K562 (cell line): ENCODE measurements around the gene BRAF. TPM values are rescaled to one million over a fixed set of nuclear protein-coding genes. Genes with fewer than 3 reads are reported as not detected.

Experiments
- ATAC-seq: fragments of 200-7000 bp; cut with Tn5 transposase; 3 replicates; pipeline ENCODE4 v1.9.1; 2020; ENCODE audit warnings: moderate library complexity
- BruUV-seq: library from RNA; stranded (reverse); fragments of 400-500 nt; replicated peaks from 2 replicates; lab custom pipeline; 2021; lab: Mats Ljungman, UMichigan
- CTCF ChIA-PET: fragments of 300-600 bp; formaldehyde crosslinking; extraction: SDS; loops from one replicate; lab custom pipeline; 2021; ENCODE audit warnings: low intra/inter-chr PET ratio; lab: Yijun Ruan, JAX
- POLR2A ChIA-PET: fragments of 300-600, 350-650 bp; sonication (Branson Sonifier 250); formaldehyde crosslinking; extraction: SDS; loops from one replicate; lab custom pipeline; 2021; ENCODE audit warnings: antibody characterized with exemption, inconsistent platforms; lab: Yijun Ruan, JAX
- DNase-seq, 4 experiments: peaks; one replicate each; pipeline versions ENCODE4 v3.0.0 to v3.0.0-alpha.2; 2011 to 2018; ENCODE audit warnings: low spot score in 3 of 4, mixed read lengths in 3 of 4; ENCODE audit errors: extremely low read depth in 1 of 4
- FAIRE-seq: peaks from 2 replicates; lab custom pipeline; 2011; peaks lifted over from hg19 to GRCh38; lab: Jason Lieb, UNC
- H2AFZ ChIP-seq: 2 replicates; pipeline ENCODE4 v1.6.0; 2011; ENCODE audit warnings: low read depth, low read length, control low read depth, inconsistent platforms
- H3K27ac ChIP-seq: fragments of 200-600 bp; 3 replicates; pipeline ENCODE4 v1.8.0; 2011; ENCODE audit warnings: low read depth, mild to moderate bottlenecking, control low read depth, inconsistent platforms, low read length, moderate library complexity, mixed read lengths; ENCODE audit errors: extremely low read depth
- H3K27me3 ChIP-seq, 2 experiments: fragments of 300-600 bp in 1 of 2; 2 replicates in 1 of 2; 3 replicates in 1 of 2; pipeline versions ENCODE4 v1.6.0 to v1.8.0; 2011; ENCODE audit warnings: inconsistent platforms in 2 of 2, low read length in 2 of 2, mild to moderate bottlenecking in 1 of 2, mixed read lengths in 1 of 2, moderate library complexity in 1 of 2; ENCODE audit not compliant: control insufficient read depth in 2 of 2, insufficient read depth in 2 of 2
- H3K36me3 ChIP-seq: fragments of 300-600 bp; 3 replicates; pipeline ENCODE4 v1.8.0; 2011; ENCODE audit warnings: mild to moderate bottlenecking, low read length, inconsistent platforms; ENCODE audit not compliant: control insufficient read depth, insufficient read depth
- H3K4me1 ChIP-seq, 2 experiments: fragments of 200-600 bp in 1 of 2; replicated peaks in 1 of 2; 2 replicates in 1 of 2; 3 replicates in 1 of 2; pipeline versions ENCODE4 v1.5.1 to v1.8.0; 2011; ENCODE audit warnings: inconsistent platforms in 2 of 2, low read length in 2 of 2, mild to moderate bottlenecking in 1 of 2, mixed read lengths in 1 of 2, moderate library complexity in 1 of 2; ENCODE audit not compliant: control insufficient read depth in 2 of 2, insufficient read depth in 2 of 2
- H3K4me2 ChIP-seq: 2 replicates; pipeline ENCODE4 v1.6.1; 2011; ENCODE audit warnings: low read length, control low read depth, inconsistent platforms, mixed read lengths; ENCODE audit not compliant: insufficient read depth
- H3K4me3 ChIP-seq: fragments of 200-600 bp; sonication (generic), shearing (Covaris generic); 2 replicates; pipeline ENCODE4 v1.5.1; 2016; ENCODE audit warnings: control low read depth, inconsistent platforms
- H3K79me2 ChIP-seq: fragments of 200-600 bp; 3 replicates; pipeline ENCODE4 v1.8.0; 2011; ENCODE audit warnings: low read length, inconsistent platforms; ENCODE audit not compliant: control insufficient read depth, insufficient read depth
- H3K9ac ChIP-seq, 2 experiments: 2 replicates each; pipeline versions ENCODE4 v1.6.0 to v1.6.1; 2011; ENCODE audit warnings: low read depth in 2 of 2, low read length in 2 of 2, control low read depth in 1 of 2, inconsistent platforms in 1 of 2, mild to moderate bottlenecking in 1 of 2, mixed read lengths in 1 of 2; ENCODE audit not compliant: insufficient read depth in 1 of 2
- H3K9me1 ChIP-seq: one replicate; pipeline ENCODE4 v1.6.0; 2011; ENCODE audit warnings: inconsistent platforms, mild to moderate bottlenecking, low read length, moderate library complexity; ENCODE audit not compliant: control insufficient read depth, insufficient read depth
- H3K9me3 ChIP-seq: replicated peaks from 2 replicates; pipeline ENCODE4 v1.5.1; 2011; ENCODE audit warnings: low read depth, low read length, inconsistent platforms; ENCODE audit not compliant: control insufficient read depth, insufficient read depth
- H4K20me1 ChIP-seq: replicated peaks from 2 replicates; pipeline ENCODE4 v1.6.1; 2011; ENCODE audit warnings: low read length, inconsistent platforms, mixed read lengths; ENCODE audit not compliant: control insufficient read depth, insufficient read depth
- KDM1A ChIP-seq, 2 experiments: fragments of 450-650 bp; IDR thresholded peaks; 2 replicates each; pipeline ENCODE4 v1.6.1; 2016; ENCODE audit warnings: mild to moderate bottlenecking in 2 of 2
- NCOA1 ChIP-seq: fragments of 450-650 bp; IDR thresholded peaks from 2 replicates; pipeline ENCODE4 v1.6.1; 2016; ENCODE audit warnings: low read depth
- POLR2G ChIP-seq: fragments of 200-400 bp; formaldehyde crosslinking; IDR thresholded peaks from 2 replicates; pipeline ENCODE4 v1.6.1; 2017; ENCODE audit warnings: low read depth, mild to moderate bottlenecking, antibody characterized with exemption, low read length, moderate library complexity
- RCOR1 ChIP-seq, 2 experiments: IDR thresholded peaks; 2 replicates each; pipeline ENCODE4 v1.6.1; 2012; ENCODE audit warnings: low read depth in 2 of 2, low read length in 2 of 2, borderline replicate concordance in 1 of 2, improper control_type of control experiment in 1 of 2
- WGBS: fragments of 100-300 bp; shearing (Covaris generic); methylation state at CpG from one replicate; pipeline ENCODE4 v1.1.6; 2016; ENCODE audit warnings: low coverage, mixed read lengths; ENCODE audit not compliant: insufficient coverage; ENCODE audit errors: missing lambda C conversion rate; 5-methylcytosine and 5-hydroxymethylcytosine counted together
- in situ Hi-C: fragments of 300-500 bp; cut with MboI; formaldehyde crosslinking; loops from 4 replicates; pipeline ENCODE4 v1.15.0; 2018; ENCODE audit warnings: inconsistent platforms, mixed read lengths
- intact Hi-C: fragments of 100-400 bp; cut with micrococcal nuclease; formaldehyde crosslinking; loops from 2 replicates; pipeline ENCODE4 v1.14.2; 2022
- polyA plus RNA-seq, 8 experiments: library from polyadenylated mRNA; depleted of rRNA in 4 of 8; stranded (reverse) in 5 of 8; unstranded in 3 of 8; fragments of >200 nt; fragmentation: Nextera tagmentation in 2 of 8; fragmentation: Illumina TruSeq in 1 of 8; extraction: Ambion mirVana in 2 of 8; extraction: Trizol in 1 of 8; gene quantifications; 2 replicates each; pipeline versions ENCODE4 v1.2.1 to v1.2.3, GENCODE V29; 2011 to 2014; ENCODE audit warnings: inconsistent platforms in 1 of 8, missing spikeins in 1 of 8
- total RNA-seq, 7 experiments: library from RNA; depleted of rRNA in 6 of 7; stranded (reverse); fragments of >200 nt in 6 of 7; fragmentation: Illumina TruSeq in 2 of 7; extraction: Trizol in 2 of 7; gene quantifications; 2 replicates each; pipeline versions ENCODE4 v1.2.1 to v1.2.3, GENCODE V29; 2011 to 2021; ENCODE audit warnings: low replicate concordance in 1 of 7

BRAF gene
- total and polyA plus RNA-seq, 9 of the 15 experiments (the other 6 are each of a cell fraction or from before 2014, with no cell fraction given): 3.6 to 38.3 (median 21.9) TPM

DNA sequence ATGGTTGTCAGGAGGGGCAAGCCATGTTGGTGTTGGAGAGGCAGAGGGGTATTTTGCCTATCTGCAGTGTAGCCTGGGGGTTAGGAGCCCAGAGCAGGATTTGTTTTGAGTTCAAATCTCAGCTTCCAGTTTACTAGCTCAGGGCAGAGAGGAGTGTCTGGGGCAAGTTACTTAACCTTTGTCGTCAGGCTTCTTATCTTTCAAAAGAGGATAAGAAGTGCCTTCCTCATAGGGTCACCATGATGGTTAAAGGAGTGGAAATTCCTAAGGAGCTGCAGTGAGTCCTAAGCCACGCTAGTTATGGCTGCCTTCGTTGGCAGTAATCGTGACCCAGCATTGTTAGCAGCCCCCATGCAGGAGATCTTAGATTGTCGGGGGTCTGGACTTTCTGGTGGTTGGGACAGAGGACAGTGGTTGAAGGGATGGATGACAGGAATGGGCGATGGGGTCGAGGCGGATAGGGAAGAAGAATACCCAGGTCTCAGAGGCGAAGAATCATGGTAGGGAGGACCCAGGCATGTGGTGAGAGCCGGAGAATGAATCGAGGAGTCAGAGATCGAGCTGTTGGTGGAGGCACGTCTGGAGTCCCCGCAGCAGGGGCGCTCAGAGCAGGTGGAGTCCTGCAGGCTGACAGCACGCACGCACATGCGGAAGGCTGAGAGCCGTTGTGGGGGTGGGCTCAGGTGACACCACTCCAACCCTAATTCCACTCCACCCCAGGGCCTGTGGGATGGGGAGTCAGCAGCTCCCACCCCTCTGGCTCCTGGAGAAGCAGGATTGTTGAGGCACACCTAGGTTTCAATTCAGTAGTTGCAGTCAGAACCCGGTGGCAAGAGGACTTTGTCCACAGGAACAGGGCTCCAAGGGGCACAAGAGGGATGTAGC lies 240.4 kb downstream of the BRAF start:
- H2AFZ ChIP-seq: no peak overlapping the region
- no peak overlapping the region for H3K4me2 ChIP-seq
- no peaks in the 10 kb centered on the region for H3K9me1 ChIP-seq
- ChIA-PET CTCF (no interaction called here), POLR2A (interaction anchor here (0.7 to 2.2 kb wide), 3 partner anchors 9 to 322 kb away, joined by 4 to 7 read pairs (median 6); partner anchors contain the start of gene NDUFB2)
- peaks cover 7% of the 10 kb centered on the region; the same call in 1 of the 2 replicates for H4K20me1 ChIP-seq
- DNase-seq (no peak), ATAC-seq (peak; percentile 11; the same call in 1 of the 3 replicates)
- BruUV-seq: no TSS peak
- H3K4me1 ChIP-seq: peaks cover 0 to 3% of the 10 kb centered on the region in 2 experiments; a peak in 1 of 5 replicates
- H3K9me3 ChIP-seq: no peaks in the 10 kb centered on the region
- H3K79me2 ChIP-seq: no peaks in the 10 kb centered on the region
- intact Hi-C loops: no loop called here
- H3K36me3 ChIP-seq: 0 out of 3 replicates have a peak, but pooled peaks cover 3% of the 10 kb centered on the region
- 0 out of 4 replicates have a peak, but pooled peaks of 1 of the 2 experiments have one; percentile 8 for TF ChIP-seq RCOR1 (IDR thresholded peaks at IDR 0.05; ENCODE audit: borderline replicate concordance in 1 of 2, low read depth in 2 of 2, low read length in 2 of 2)
- TF ChIP-seq KDM1A (IDR thresholded peaks at IDR 0.05): peak; percentile 36 to 38; a peak in 1 of 4 replicates
- 0 out of 2 replicates have a peak, but pooled peaks have one; percentile 27 for TF ChIP-seq POLR2G
- TF ChIP-seq NCOA1: no peak
- TF ChIP-seq, all 486 proteins: peak for 3
- Histone ChIP-seq H3K27ac (no peak overlapping the region), H3K9ac (peak overlapping the region in 1 of 2 experiments; percentile 20; a peak in 1 of 4 replicates), H3K4me3 (no peak overlapping the region), H3K27me3 (no peaks in the 10 kb centered on the region)
- 59% methylated on average over 20 of the region's 20 CpGs for WGBS
- in situ Hi-C loops: no loop called here
- no peak for FAIRE-seq
